ENCODE results near the gene BTBD7.
A peak's percentile ranks its signal among the peaks of the same experiment; 100 is the strongest.

Gene BTBD7

DNA sequence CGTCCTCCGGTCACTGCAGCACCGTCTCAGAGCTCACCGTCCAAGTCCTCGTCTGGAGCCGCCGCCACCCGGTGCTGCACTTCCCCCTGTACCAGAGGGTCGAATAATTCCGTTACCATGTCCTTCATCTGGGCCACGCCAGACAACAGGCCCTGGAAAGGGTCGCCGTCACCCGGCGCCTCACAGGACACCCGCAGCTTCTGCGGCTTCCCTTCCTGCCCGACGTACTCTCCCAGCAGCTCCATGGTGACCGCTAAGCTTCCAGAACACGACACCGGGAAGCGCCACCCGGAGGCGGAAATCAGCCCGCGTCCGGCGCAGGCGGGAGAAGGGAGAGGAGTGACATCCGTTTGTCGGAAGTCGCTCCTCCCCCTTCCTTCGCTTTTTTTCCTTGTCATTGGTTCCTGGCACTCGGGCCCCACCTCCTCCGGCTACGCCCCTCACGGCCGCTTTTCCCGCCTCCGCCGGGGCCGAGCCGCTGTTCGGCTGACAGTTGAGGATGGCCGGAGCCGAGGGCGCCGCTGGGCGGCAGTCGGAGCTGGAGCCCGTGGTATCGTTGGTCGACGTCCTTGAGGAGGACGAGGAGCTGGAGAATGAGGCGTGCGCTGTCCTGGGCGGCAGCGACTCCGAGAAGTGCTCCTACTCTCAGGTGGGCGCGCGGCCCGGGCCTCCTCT lies 125.9 kb downstream of the BTBD7 start, which contains the start of the genes GON7 and UBR7:
TSS of gene GON7 (minus strand) at position 273 of the 675 bp plus-strand sequence. CDS start at position 245, 28 bp downstream.
TSS of gene UBR7 (plus strand) at position 464 of the 675 bp plus-strand sequence. CDS start at position 500, 36 bp downstream.
- TF ChIP-seq, protein P1, sequence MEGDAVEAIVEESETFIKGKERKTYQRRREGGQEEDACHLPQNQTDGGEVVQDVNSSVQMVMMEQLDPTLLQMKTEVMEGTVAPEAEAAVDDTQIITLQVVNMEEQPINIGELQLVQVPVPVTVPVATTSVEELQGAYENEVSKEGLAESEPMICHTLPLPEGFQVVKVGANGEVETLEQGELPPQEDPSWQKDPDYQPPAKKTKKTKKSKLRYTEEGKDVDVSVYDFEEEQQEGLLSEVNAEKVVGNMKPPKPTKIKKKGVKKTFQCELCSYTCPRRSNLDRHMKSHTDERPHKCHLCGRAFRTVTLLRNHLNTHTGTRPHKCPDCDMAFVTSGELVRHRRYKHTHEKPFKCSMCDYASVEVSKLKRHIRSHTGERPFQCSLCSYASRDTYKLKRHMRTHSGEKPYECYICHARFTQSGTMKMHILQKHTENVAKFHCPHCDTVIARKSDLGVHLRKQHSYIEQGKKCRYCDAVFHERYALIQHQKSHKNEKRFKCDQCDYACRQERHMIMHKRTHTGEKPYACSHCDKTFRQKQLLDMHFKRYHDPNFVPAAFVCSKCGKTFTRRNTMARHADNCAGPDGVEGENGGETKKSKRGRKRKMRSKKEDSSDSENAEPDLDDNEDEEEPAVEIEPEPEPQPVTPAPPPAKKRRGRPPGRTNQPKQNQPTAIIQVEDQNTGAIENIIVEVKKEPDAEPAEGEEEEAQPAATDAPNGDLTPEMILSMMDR (IDR thresholded peaks at IDR 0.05; ENCODE audit: low read depth, low read length) = no peak
- peak; percentile 63 for TF ChIP-seq POLR2A (IDR thresholded peaks at IDR 0.05; ENCODE audit: extremely low read depth, insufficient read length)
- TF ChIP-seq, protein P2, sequence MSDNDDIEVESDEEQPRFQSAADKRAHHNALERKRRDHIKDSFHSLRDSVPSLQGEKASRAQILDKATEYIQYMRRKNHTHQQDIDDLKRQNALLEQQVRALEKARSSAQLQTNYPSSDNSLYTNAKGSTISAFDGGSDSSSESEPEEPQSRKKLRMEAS (IDR thresholded peaks at IDR 0.05; ENCODE audit: low read depth, low read length) = peak; percentile 43
- no peak; the same call in 1 of the 2 replicates for TF ChIP-seq MYC (IDR thresholded peaks at IDR 0.05; ENCODE audit: low read depth, low read length)
- peak within 1 kb of the TSS; percentile 85 for H3K4me3 ChIP-seq (ENCODE audit: low read depth, low read length)
- DNase-seq (ENCODE audit: low read depth) = peak; percentile 98

DNA sequence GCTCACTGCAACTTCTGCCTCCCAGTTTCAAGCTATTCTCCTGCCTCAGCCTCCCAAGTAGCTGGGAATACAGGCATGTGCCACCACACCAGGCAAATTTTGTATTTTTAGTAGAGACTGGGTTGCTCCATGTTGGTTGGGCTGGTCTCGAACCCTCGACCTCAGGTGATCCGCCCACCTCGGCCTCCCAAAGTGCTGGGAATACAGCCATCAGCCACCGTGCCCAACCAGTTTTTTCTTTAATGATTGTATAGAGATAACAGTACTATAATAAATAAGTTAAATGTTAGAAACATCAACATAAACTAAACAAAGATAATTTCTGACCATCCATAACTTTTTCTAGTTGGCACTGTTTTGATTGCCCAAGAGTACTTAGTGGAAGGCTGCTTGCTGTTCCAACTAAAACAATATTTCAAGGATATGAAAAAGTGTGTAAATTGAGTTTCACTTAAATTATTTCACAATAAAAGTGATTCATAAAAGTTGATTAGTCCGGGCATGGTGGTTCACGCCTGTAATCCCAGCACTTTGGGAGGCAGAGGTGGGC lies 131.6 kb downstream of the BTBD7 start:
- DNase-seq (ENCODE audit: low read depth) = no peak
- no peak for TF ChIP-seq MYC (IDR thresholded peaks at IDR 0.05; ENCODE audit: low read depth, low read length)
- TF ChIP-seq POLR2A (IDR thresholded peaks at IDR 0.05; ENCODE audit: extremely low read depth, insufficient read length) = no peak
- TF ChIP-seq, protein P2 (IDR thresholded peaks at IDR 0.05; ENCODE audit: low read depth, low read length) = no peak
- TF ChIP-seq, protein P1 (IDR thresholded peaks at IDR 0.05; ENCODE audit: low read depth, low read length) = no peak
- H3K4me3 ChIP-seq (ENCODE audit: low read depth, low read length) = no peak overlapping the region

DNA sequence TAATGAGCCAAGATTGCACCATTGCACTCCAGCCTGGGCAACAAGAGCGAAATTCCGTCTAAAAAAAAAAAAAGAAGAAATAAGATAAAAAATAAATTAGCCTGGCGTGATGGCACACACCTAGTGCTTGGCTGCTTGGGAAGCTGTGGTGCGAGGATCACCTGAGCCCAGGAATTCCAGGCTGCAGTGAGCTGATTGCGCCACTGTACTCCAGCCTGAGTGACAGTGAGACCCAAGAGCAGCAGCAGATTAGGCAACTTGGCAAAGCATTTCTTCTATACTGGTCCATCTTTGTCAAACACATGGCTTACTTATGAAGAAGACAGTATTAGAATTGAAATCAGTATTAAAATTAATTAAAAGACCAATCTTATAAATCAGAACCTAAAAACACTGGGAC lies 132.3 kb downstream of the BTBD7 start:
- TF ChIP-seq MYC (IDR thresholded peaks at IDR 0.05; ENCODE audit: low read depth, low read length) (no peak), POLR2A (IDR thresholded peaks at IDR 0.05; ENCODE audit: extremely low read depth, insufficient read length) (no peak)
- TF ChIP-seq, protein P1 (IDR thresholded peaks at IDR 0.05; ENCODE audit: low read depth, low read length) = no peak
- TF ChIP-seq, protein P2 (IDR thresholded peaks at IDR 0.05; ENCODE audit: low read depth, low read length) = no peak
- no peak overlapping the region for H3K4me3 ChIP-seq (ENCODE audit: low read depth, low read length)
- no peak for DNase-seq (ENCODE audit: low read depth)

DNA sequence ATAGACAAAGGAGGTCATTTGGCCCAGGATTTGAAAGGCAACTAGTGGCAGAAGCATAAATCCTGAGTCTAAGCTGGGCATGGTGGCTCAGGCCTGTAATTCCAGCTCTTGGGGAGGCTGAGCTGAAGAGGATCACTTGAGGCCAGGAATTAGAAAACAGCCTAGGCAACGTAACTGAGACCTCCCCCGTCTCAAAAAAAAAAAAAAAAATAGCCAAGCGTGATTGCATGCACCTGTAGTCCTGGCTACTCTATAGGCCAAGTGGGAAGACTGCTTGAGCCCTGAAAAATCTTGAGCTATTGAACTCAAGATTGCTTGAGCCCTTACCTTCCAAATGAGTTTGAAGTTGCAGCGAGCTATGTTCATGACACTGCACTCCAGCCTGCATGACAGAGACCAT lies 133.8 kb downstream of the BTBD7 start:
- TF ChIP-seq, protein P2 (IDR thresholded peaks at IDR 0.05; ENCODE audit: low read depth, low read length) = no peak
- TF ChIP-seq POLR2A (IDR thresholded peaks at IDR 0.05; ENCODE audit: extremely low read depth, insufficient read length) (no peak), MYC (IDR thresholded peaks at IDR 0.05; ENCODE audit: low read depth, low read length) (no peak)
- TF ChIP-seq, protein P1 (IDR thresholded peaks at IDR 0.05; ENCODE audit: low read depth, low read length) = no peak
- DNase-seq (ENCODE audit: low read depth) = no peak
- H3K4me3 ChIP-seq (ENCODE audit: low read depth, low read length) = no peak overlapping the region

DNA sequence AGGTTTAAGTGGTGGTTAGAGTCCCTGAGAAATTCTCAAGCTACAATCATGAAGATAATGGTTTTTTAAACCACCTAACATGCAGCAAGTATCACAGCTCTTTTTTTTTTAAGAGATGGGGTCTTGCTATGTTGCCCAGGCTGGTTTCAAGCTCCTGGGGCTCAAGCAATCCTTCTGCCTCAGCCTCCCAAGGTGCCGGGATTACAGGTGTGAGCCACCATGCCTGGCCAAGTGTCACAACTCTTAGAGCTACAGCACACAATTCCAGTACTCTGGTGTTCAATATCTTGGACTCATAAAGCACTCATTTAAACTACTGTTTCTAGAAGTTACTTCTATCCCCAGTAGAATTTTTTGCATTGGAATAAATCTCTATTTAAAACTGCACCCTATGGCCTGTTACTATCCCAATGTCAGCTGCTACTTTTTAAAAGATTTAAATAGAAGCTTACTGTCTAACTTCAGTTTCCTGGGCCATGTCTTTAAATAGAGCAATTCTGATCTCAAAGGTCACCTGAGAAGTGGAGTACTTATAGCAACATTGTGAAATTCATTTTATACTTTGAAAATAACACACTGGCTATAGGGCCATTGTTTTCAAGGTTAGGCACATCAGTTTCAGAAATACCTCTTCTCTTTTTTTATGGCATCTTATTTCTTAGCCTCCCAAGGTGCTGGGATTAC lies 137.4 kb downstream of the BTBD7 start:
- no peak for TF ChIP-seq POLR2A (IDR thresholded peaks at IDR 0.05; ENCODE audit: extremely low read depth, insufficient read length)
- DNase-seq (ENCODE audit: low read depth) = no peak
- H3K4me3 ChIP-seq (ENCODE audit: low read depth, low read length) = no peak overlapping the region
